ENCODE results near the gene CENPVL2.
"Not testable (repeated sequence)": the region's sequence is repeated elsewhere in the genome, so short reads cannot be mapped to it uniquely, and the experiment has no call there.

The CENPVL2 gene

DNA sequence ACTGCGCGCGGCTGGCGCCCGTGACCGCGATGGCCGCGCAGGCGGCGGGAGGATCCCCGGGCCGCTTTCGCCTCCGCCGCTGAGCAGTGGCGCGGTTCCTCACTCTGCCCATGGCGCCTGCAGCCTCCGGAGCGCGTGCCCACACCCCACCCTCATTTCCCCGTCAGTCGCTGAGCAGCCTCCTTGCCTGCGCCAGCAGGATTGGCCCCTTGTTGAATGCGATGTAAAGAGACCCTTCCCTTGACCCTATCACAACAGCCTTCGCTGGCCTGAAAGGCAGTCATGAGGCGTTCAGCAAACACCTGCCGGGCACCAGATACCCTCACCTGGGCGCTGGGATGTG, at the start of gene CENPVL2:
CENPVL2 (minus strand) TSS at position 112 of the 343 bp plus-strand sequence; CDS start at position 112, 0 bp downstream.
- DNase-seq, result not testable (repeated sequence)

DNA sequence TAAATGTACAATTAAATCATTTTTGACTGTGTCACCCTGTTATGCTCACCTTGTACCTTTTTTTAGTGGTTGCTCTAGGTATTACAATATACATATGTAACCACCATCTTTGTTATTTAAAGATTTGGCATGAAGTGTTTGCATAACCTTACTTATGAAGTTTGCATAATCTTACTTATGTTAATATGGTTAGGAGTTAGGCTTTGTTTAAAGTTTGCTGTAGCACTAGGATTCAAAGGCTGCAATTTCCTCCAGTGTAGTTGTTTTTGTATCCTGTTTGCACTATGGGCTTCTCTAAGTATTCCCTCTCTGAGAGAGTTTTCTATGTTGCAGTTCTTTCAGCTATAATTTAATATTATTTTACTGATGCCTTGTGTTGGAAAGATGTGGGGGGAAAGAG, 45.6 kb upstream of the CENPVL2 start:
- DNase-seq, result no peak

DNA sequence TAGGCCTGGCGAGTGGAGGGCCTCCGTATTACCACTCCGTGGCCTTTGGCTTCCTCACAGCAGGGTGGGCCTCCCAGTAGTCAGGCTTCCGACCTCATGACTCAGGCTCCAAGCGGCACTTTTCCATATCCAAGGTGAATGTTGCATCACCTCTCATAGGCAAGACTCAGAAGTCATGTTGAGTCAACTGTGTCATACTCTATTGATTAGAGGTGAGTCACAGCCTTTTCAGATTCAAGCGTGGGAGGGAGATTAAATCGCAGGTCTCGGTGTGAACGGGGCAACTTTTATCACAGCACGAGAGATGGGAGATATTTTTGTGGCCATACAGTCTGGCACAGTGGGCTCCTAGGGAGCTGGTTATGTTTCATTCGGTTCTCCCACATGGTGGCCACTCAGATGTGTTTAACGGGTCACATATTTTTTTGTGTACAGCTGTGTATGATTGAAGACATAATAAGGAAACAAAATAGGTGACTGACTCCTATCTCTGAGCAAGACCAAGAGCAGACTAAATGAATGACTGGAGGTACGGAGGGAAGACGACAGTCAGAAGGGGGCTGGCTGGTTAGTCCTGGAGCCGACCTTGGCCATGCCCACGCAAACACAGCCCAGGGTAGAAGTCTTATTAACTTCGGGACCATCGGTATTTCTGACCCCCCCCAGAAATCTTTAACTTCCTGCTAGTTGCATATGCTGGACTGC, 30.5 kb upstream of the CENPVL2 start:
- not testable (repeated sequence) for DNase-seq

DNA sequence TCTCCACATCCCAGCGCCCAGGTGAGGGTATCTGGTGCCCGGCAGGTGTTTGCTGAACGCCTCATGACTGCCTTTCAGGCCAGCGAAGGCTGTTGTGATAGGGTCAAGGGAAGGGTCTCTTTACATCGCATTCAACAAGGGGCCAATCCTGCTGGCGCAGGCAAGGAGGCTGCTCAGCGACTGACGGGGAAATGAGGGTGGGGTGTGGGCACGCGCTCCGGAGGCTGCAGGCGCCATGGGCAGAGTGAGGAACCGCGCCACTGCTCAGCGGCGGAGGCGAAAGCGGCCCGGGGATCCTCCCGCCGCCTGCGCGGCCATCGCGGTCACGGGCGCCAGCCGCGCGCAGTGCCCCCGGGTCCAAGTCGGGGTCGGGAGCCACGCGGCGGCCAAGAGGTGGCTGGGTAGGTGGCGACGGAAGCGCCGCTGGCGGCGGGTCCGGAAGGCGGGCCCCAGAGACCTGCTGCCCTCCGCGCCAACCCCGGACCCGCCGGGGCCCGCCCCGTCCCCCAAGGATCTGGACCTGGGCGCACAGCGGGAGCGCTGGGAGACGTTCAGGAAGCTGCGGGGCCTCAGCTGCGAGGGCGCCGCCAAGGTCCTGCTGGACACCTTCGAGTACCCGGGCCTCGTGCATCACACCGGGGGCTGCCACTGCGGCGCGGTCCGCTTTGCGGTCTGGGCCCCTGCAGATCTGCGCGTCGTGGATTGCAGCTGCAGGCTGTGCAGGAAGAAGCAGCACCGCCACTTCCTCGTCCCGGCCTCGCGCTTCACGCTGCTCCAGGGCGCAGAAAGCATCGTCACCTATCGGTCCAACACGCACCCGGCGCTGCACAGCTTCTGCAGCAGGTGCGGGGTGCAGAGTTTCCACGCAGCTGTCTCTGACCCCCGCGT, 27.9 kb upstream of the CENPVL2 start, which contains the start of gene CENPVL1:
CENPVL1 (plus strand) TSS at position 236 of the 888 bp plus-strand sequence; CDS start at position 236, 0 bp downstream.
- not testable (repeated sequence) for DNase-seq

DNA sequence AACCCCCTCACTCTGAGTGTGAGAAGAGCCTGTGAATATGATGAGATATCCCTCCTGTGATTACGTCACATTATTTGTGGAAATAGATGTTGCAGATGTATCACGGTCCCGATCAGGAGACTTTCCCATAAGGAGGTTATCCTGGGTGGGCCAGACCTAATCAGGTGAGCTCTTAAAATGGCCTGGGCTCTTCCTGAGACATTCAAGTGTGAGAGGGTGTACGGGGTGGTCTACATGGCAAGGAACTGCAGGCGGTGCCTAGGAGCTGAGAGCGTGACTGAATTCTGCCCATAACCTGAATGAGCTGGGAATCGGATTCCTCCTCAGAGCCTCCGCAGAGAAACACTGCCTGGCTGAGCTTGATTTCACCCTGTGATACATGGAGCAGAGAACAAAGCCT, 14.8 kb upstream of the CENPVL2 start:
- no peak for DNase-seq

DNA sequence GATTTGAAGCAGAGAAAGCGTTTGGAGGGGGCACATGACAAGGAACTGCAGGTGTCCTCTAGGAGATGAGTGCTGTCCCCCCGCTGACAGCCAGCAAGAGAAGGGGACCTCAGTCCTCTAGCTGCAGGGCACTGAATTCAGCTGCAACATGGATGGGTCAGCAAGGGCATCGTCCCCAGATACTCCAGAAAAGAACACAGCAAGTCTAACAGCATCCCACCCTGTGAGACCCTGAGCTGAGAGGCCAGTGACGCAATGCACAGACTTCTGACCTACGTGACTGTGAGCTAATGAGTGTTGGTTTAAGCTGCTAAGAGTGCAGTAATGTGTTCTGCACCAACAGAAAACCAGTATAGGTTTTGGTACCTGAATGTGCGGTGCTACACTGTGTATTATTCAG, 11.6 kb upstream of the CENPVL2 start:
- no peak for DNase-seq

DNA sequence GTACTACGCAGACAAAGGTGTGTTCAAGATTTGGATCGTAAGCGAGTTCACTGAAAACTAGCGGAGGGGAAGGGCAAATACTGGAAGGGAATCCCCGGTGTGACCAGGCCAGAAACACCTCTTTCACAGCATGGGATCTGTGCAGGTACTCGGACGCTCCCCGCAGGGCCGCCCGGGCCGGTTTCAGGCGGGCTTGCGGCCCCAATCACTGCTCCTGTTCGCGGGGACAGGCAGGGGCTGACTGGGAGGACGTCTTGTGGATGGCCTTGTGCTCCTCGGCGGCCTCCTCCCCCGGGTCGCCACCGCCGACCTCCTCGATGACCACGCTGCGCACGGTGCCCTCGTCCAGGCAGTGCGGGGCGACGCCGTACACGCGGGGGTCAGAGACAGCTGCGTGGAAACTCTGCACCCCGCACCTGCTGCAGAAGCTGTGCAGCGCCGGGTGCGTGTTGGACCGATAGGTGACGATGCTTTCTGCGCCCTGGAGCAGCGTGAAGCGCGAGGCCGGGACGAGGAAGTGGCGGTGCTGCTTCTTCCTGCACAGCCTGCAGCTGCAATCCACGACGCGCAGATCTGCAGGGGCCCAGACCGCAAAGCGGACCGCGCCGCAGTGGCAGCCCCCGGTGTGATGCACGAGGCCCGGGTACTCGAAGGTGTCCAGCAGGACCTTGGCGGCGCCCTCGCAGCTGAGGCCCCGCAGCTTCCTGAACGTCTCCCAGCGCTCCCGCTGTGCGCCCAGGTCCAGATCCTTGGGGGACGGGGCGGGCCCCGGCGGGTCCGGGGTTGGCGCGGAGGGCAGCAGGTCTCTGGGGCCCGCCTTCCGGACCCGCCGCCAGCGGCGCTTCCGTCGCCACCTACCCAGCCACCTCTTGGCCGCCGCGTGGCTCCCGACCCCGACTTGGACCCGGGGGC, 567 bp downstream of the CENPVL2 start:
- not testable (repeated sequence) for DNase-seq

DNA sequence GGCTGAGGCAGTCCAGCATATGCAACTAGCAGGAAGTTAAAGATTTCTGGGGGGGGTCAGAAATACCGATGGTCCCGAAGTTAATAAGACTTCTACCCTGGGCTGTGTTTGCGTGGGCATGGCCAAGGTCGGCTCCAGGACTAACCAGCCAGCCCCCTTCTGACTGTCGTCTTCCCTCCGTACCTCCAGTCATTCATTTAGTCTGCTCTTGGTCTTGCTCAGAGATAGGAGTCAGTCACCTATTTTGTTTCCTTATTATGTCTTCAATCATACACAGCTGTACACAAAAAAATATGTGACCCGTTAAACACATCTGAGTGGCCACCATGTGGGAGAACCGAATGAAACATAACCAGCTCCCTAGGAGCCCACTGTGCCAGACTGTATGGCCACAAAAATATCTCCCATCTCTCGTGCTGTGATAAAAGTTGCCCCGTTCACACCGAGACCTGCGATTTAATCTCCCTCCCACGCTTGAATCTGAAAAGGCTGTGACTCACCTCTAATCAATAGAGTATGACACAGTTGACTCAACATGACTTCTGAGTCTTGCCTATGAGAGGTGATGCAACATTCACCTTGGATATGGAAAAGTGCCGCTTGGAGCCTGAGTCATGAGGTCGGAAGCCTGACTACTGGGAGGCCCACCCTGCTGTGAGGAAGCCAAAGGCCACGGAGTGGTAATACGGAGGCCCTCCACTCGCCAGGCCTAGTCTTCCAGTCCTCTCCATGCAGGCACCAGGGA, 2.8 kb downstream of the CENPVL2 start:
- DNase-seq, result not testable (repeated sequence)

DNA sequence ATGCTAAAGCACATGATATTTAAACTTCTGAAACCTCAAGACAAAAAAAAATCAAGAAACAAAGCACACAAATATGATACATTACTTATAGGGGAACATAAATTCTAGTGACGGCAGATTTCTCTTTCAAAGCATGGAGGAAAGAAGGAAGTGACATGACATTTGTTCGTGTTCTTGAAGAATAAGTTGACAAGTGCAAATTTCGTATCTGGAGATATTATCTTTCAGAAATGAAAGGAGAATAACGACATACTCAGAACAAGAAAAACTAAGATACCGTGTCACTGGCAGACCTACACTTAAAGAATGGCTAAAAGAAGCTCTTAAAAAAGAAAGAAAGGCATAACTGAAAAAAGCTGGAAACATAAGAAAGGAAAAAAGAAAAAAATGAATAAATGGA, 16.6 kb downstream of the CENPVL2 start:
- no peak for DNase-seq

DNA sequence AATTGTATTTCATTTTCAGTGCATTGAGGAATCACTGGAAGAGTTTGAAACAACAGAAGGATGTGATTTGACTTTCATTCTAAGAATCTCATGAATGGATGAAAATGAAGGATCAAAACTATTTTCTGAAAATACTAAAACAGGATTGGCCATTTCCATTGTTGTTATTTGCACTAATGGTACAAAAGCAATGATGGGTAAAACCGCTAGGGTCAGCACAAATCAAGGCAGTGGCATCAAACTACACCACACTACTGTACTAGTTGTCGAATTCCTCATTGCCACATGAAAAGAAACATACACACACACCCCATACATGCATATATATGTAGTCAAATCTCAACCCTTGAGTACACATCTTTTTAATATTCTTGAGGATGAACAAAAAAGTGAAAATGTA, 39.3 kb downstream of the CENPVL2 start:
- no peak for DNase-seq

DNA sequence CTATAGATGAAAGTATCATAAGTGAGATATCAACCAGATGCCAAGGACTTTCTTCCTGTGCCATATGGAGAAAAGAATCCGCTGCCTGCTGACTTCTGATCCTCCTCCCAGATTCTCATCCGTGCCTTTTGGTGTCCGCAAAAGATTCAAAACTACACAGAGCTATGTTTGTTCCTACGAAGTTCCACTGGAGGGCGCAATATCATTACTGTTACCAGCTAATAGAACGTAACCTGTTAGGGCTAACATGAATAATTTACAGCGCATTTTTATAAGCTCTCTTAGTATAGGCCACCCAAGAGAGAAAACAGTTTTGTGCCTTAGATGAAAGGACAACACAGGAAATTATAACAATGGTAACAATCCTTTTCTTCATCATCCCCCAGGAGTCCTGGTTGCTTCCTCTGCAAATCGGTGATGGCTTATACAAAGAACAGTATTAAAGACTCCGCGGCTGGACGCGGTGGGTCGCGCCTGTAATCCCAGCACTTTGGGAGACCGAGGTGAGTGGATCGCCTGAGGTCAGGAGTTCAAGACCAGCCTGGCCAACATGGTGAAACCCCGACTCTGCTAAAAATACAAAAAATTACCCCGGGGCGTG, 41.1 kb downstream of the CENPVL2 start:
- peak; percentile 23 for DNase-seq

DNA sequence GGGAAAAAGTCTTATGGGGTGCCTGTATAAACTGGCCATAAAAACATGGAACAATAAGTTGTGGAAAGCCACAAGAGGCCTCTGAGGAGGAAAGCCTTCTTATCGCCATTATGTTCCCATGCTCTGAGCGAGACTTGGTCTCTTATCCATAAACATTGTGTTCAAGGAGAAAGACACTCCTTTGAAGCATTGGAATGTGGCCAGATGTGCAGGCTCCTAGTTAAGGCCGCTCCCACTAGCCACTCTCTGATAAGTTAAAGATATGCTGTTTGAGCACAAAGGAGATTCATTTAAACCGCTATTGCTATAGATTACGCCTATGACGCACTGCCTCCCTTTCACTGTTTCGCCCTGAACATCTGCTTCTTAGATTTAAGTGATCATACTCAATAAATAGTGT, 46.1 kb downstream of the CENPVL2 start:
- not testable (repeated sequence) for DNase-seq

Data from DMS79 treated with DMSO at 0.1 percent for 48 hours (cell line).